H1 (cell line): ENCODE data around the gene WDR89. TPM values are rescaled to one million over a fixed set of nuclear protein-coding genes. Genes with fewer than 3 reads are reported as not detected.

Experiments used
- CTCF ChIA-PET: fragments of 300-600 bp; sonication (Branson Sonifier 250); formaldehyde crosslinking; loops from one replicate; lab custom pipeline; 2021; ENCODE audit not compliant: partially characterized antibody; lab: Charles Lee
- POLR2A ChIA-PET: fragments of 300-600 bp; sonication (Branson Sonifier 250); formaldehyde crosslinking; loops from one replicate; lab custom pipeline; 2021; ENCODE audit warnings: inconsistent platforms; ENCODE audit not compliant: partially characterized antibody; lab: Charles Lee
- DNase-seq, 2 experiments: peaks; one replicate each; pipeline versions ENCODE4 v3.0.0 to v3.0.0-alpha.2; 2010 to 2022; ENCODE audit warnings: low spot score in 2 of 2, low read depth in 1 of 2, mixed read lengths in 1 of 2
- FAIRE-seq: peaks from 2 replicates; lab custom pipeline; 2011; peaks lifted over from hg19 to GRCh38; lab: Jason Lieb, UNC
- H2AFZ ChIP-seq: 2 replicates; pipeline ENCODE4 v1.8.1; 2012; ENCODE audit warnings: low read length, inconsistent platforms
- H2AK5ac ChIP-seq: 2 replicates; pipeline ENCODE4 v1.6.1; 2013; ENCODE audit warnings: low read depth, low read length
- H2BK120ac ChIP-seq: replicated peaks from 2 replicates; pipeline ENCODE3; 2013; ENCODE audit warnings: low read depth, low read length, inconsistent platforms
- H2BK12ac ChIP-seq: 2 replicates; pipeline ENCODE4 v1.6.1; 2013; ENCODE audit warnings: low read depth, low read length
- H2BK15ac ChIP-seq: 2 replicates; pipeline ENCODE4 v1.6.1; 2013; ENCODE audit warnings: low read length
- H2BK20ac ChIP-seq: 2 replicates; pipeline ENCODE4 v1.6.1; 2013; ENCODE audit warnings: low read length
- H2BK5ac ChIP-seq: 2 replicates; pipeline ENCODE4 v1.6.1; 2013; ENCODE audit warnings: low read depth, low read length
- H3K14ac ChIP-seq: 2 replicates; pipeline ENCODE4 v1.6.1; 2013; ENCODE audit warnings: inconsistent platforms; ENCODE audit not compliant: insufficient read length
- H3K18ac ChIP-seq: 2 replicates; pipeline ENCODE4 v1.6.1; 2013; ENCODE audit warnings: low read length; ENCODE audit errors: extremely low read depth
- H3K23ac ChIP-seq: 2 replicates; pipeline ENCODE4 v1.6.1; 2013; ENCODE audit warnings: inconsistent platforms; ENCODE audit not compliant: insufficient read length
- H3K23me2 ChIP-seq: 2 replicates; pipeline ENCODE4 v1.6.1; 2013; ENCODE audit warnings: low read depth, low read length
- H3K27ac ChIP-seq: 2 replicates; pipeline ENCODE4 v1.6.1; 2011; ENCODE audit warnings: low read depth, low read length, inconsistent platforms
- H3K27me3 ChIP-seq, 4 experiments: replicated peaks in 1 of 4; 1 replicate in 1 of 4; 2 replicates in 3 of 4; pipeline versions ENCODE4 v1.6.1 to v1.8.1; 2011 to 2013; ENCODE audit warnings: low read length in 3 of 4, mild to moderate bottlenecking in 3 of 4, inconsistent platforms in 2 of 4, mixed read lengths in 2 of 4, moderate library complexity in 1 of 4; ENCODE audit not compliant: control insufficient read depth in 3 of 4, insufficient read depth in 3 of 4; ENCODE audit errors: extremely low read depth in 1 of 4
- H3K36me3 ChIP-seq, 4 experiments: 2 replicates each; pipeline versions ENCODE4 v1.6.1 to v1.8.1; 2011 to 2013; ENCODE audit warnings: mild to moderate bottlenecking in 4 of 4, low read length in 3 of 4, moderate library complexity in 2 of 4, control low read depth in 1 of 4, inconsistent platforms in 1 of 4; ENCODE audit not compliant: insufficient read depth in 4 of 4, control insufficient read depth in 2 of 4
- H3K4ac ChIP-seq: replicated peaks from 2 replicates; pipeline ENCODE3; 2013; ENCODE audit warnings: low read length, low read depth, mixed read lengths, inconsistent platforms; ENCODE audit not compliant: insufficient read length
- H3K4me1 ChIP-seq, 4 experiments: replicated peaks in 1 of 4; 1 replicate in 1 of 4; 2 replicates in 3 of 4; pipeline versions ENCODE4 v1.6.1 to v1.8.1; 2011 to 2013; ENCODE audit warnings: low read length in 3 of 4, inconsistent platforms in 2 of 4, mixed read lengths in 1 of 4; ENCODE audit not compliant: insufficient read depth in 4 of 4, control insufficient read depth in 3 of 4
- H3K4me2 ChIP-seq, 2 experiments: 2 replicates each; pipeline versions ENCODE4 v1.6.1 to v1.8.1; 2011 to 2013; ENCODE audit warnings: low read depth in 2 of 2, low read length in 2 of 2, control low read depth in 1 of 2, inconsistent platforms in 1 of 2, mild to moderate bottlenecking in 1 of 2; ENCODE audit not compliant: insufficient read depth in 1 of 2
- H3K4me3 ChIP-seq, 4 experiments: fragments of 200-600, 300-600 bp in 1 of 4; sonication (generic), shearing (Covaris generic), sonication (Bioruptor Twin) in 1 of 4; 2 replicates each; pipeline versions ENCODE4 v1.5.1 to v1.8.1; 2011 to 2016; ENCODE audit warnings: low read length in 4 of 4, low read depth in 3 of 4, control low read depth in 2 of 4, inconsistent platforms in 2 of 4, mild to moderate bottlenecking in 2 of 4, mixed read lengths in 1 of 4, moderate library complexity in 1 of 4; ENCODE audit not compliant: insufficient read depth in 2 of 4; ENCODE audit errors: extremely low read depth in 1 of 4
- H3K56ac ChIP-seq: replicated peaks from 2 replicates; pipeline ENCODE3; 2013; ENCODE audit warnings: low read depth, mild to moderate bottlenecking, mixed read lengths, low read length, inconsistent platforms; ENCODE audit not compliant: insufficient read length
- H3K79me1 ChIP-seq: 2 replicates; pipeline ENCODE4 v1.6.1; 2013; ENCODE audit warnings: low read depth, low read length, control low read depth
- H3K79me2 ChIP-seq, 2 experiments: 2 replicates each; pipeline versions ENCODE4 v1.6.1 to v1.8.1; 2012 to 2013; ENCODE audit warnings: low read length in 2 of 2, mild to moderate bottlenecking in 2 of 2, inconsistent platforms in 1 of 2; ENCODE audit not compliant: insufficient read depth in 2 of 2, control insufficient read depth in 1 of 2
- H3K9ac ChIP-seq, 4 experiments: replicated peaks in 1 of 4; 1 replicate in 1 of 4; 2 replicates in 3 of 4; pipeline versions ENCODE4 v1.6.1 to v1.8.1; 2011 to 2013; ENCODE audit warnings: low read depth in 3 of 4, low read length in 3 of 4, control low read depth in 2 of 4, mild to moderate bottlenecking in 2 of 4, moderate library complexity in 2 of 4, inconsistent platforms in 1 of 4; ENCODE audit errors: extremely low read depth in 1 of 4
- H3K9me3 ChIP-seq, 2 experiments: 2 replicates each; pipeline versions ENCODE4 v1.6.1 to v1.8.1; 2012 to 2013; ENCODE audit warnings: mild to moderate bottlenecking in 2 of 2, moderate library complexity in 2 of 2, control low read depth in 1 of 2, inconsistent platforms in 1 of 2, low read depth in 1 of 2, low read length in 1 of 2, mixed read lengths in 1 of 2; ENCODE audit not compliant: insufficient read depth in 2 of 2
- H4K20me1 ChIP-seq, 2 experiments: replicated peaks in 1 of 2; 2 replicates each; pipeline versions ENCODE3 to v1.8.1; 2011 to 2013; ENCODE audit warnings: inconsistent platforms in 2 of 2, low read length in 2 of 2, mild to moderate bottlenecking in 1 of 2; ENCODE audit not compliant: insufficient read depth in 2 of 2, control insufficient read depth in 1 of 2
- H4K5ac ChIP-seq: 2 replicates; pipeline ENCODE4 v1.6.1; 2013; ENCODE audit warnings: low read length, low read depth, mixed read lengths, inconsistent platforms; ENCODE audit not compliant: insufficient read length
- H4K8ac ChIP-seq: 2 replicates; pipeline ENCODE4 v1.8.0; 2013; ENCODE audit warnings: mild to moderate bottlenecking, moderate library complexity, low read length, inconsistent platforms; ENCODE audit not compliant: insufficient read depth; ENCODE audit errors: extremely low read depth
- H4K91ac ChIP-seq: replicated peaks from 2 replicates; pipeline ENCODE3; 2013; ENCODE audit warnings: low read length, mixed read lengths, inconsistent platforms; ENCODE audit not compliant: insufficient read length
- JUND ChIP-seq: IDR thresholded peaks from 2 replicates; pipeline ENCODE4 v1.6.1; 2011; ENCODE audit warnings: mild to moderate bottlenecking, improper control_type of control experiment, low read length
- NANOG ChIP-seq: IDR thresholded peaks from 2 replicates; pipeline ENCODE4 v1.6.1; 2011; ENCODE audit warnings: low read length, low read depth, mild to moderate bottlenecking, inconsistent platforms; ENCODE audit not compliant: insufficient read depth, poor library complexity, severe bottlenecking
- YY1 ChIP-seq: IDR thresholded peaks from 2 replicates; pipeline ENCODE4 v1.6.1; 2011; ENCODE audit warnings: low read depth, mild to moderate bottlenecking, low read length
- WGBS, 2 experiments: shearing (Covaris generic) in 1 of 2; methylation state at CpG; one replicate each; pipeline versions ENCODE4 v1.1.6 to v1.1.7; 2013 to 2015; ENCODE audit warnings: low lambda C conversion rate in 2 of 2, mixed read lengths in 2 of 2, inconsistent platforms in 1 of 2, low coverage in 1 of 2, missing lambda C conversion rate in 1 of 2; ENCODE audit not compliant: insufficient replicate concordance in 2 of 2, insufficient coverage in 1 of 2, insufficient read length in 1 of 2; ENCODE audit errors: extremely low coverage in 1 of 2, missing lambda C conversion rate in 1 of 2; 5-methylcytosine and 5-hydroxymethylcytosine counted together
- polyA plus RNA-seq, 7 experiments: library from polyadenylated mRNA; depleted of rRNA in 3 of 7; stranded (reverse) in 5 of 7; unstranded in 2 of 7; fragments of >200 nt in 5 of 7; fragments of 200-250 nt in 2 of 7; gene quantifications; 1 replicate in 5 of 7; 2 replicates in 1 of 7; 4 replicates in 1 of 7; pipeline versions ENCODE4 v1.2.1 to v1.2.3, GENCODE V29; 2011 to 2013; ENCODE audit warnings: missing spikeins in 2 of 7, mixed read lengths in 2 of 7
- total RNA-seq: library from RNA; stranded (reverse); fragmentation: NEBNext Ultra II Directional; extraction: Animal tissue kit (Norgen Biotek cat#: 25700); gene quantifications from 2 replicates; pipeline ENCODE4 v1.2.1, GENCODE V29; 2021

The WDR89 gene
- total and polyA plus RNA-seq, 2 of the 8 experiments (the other 6 are each of a cell fraction or from before 2014, with no cell fraction given), result 8.3 to 32.9 TPM

DNA sequence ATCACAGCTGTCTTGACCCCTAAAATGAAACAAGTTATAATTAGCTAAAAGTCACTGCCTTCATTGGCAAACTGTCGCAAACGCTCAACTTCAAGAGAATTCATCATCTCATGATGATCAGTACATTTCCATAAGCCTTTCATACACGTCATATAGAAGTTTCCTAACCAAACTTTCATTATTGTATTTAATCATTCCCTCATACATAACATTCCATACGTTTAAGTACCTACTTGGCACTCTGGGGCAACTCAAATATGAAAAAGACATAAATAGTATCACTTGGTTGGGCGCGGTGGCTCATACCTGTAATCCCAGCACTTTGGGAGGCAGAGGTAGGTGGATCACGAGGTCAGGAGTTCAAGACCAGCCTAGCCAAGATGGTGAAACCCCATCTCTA is 86.1 kb downstream of the WDR89 start:
- Histone ChIP-seq H3K4me2 (no peak overlapping the region), H3K4ac (no peak overlapping the region), H3K9ac (no peak overlapping the region), H3K27me3 (no peaks in the 10 kb centered on the region), H2AK5ac (no peak overlapping the region), H2BK15ac (no peak overlapping the region), H3K4me3 (no peak overlapping the region), H4K20me1 (no peaks in the 10 kb centered on the region), H2BK20ac (no peak overlapping the region), H3K14ac (no peak overlapping the region), H3K23me2 (no peaks in the 10 kb centered on the region), H3K56ac (no peak overlapping the region), H3K9me3 (no peaks in the 10 kb centered on the region), H4K5ac (no peak overlapping the region), H3K4me1 (no peaks in the 10 kb centered on the region), H3K79me1 (no peaks in the 10 kb centered on the region), H3K18ac (no peak overlapping the region), H2AFZ (no peak overlapping the region), H4K8ac (no peak overlapping the region), H2BK12ac (no peak overlapping the region), H2BK120ac (no peak overlapping the region), H3K36me3 (no peaks in the 10 kb centered on the region), H3K27ac (no peak overlapping the region), H3K79me2 (no peaks in the 10 kb centered on the region), H4K91ac (no peak overlapping the region), H3K23ac (no peak overlapping the region), H2BK5ac (no peak overlapping the region)
- DNase-seq, result no peak
- TF ChIP-seq NANOG, result no peak
- TF ChIP-seq JUND, result no peak
- no peak for TF ChIP-seq YY1
- WGBS, 2 experiments, result 90% methylated on average over 7 of the region's 7 CpGs; no CpG with 5 or more reads in 1 of the 2 experiments
- CTCF ChIA-PET, result interaction anchor here (0.7 to 1.4 kb wide), 2 partner anchors 10 to 166 kb away, joined by 4 to 5 read pairs; no protein-coding TSS in a partner anchor
- no peak for FAIRE-seq
- POLR2A ChIA-PET, result no interaction called here
